Spinal cord (tissue), 10 donors: Measurements from ENCODE around the gene BICD1. TPM values are rescaled to one million over a fixed set of nuclear protein-coding genes. Genes with fewer than 3 reads are reported as not detected.

Experiments used
- DNase-seq, 6 donors: peaks; one replicate each; pipeline versions ENCODE4 v3.0.0 to v3.0.0-alpha.2; 2013 to 2015; ENCODE audit warnings: low spot score in 6 of 6, low read depth in 4 of 6
- H3K27ac ChIP-seq: one replicate; pipeline ENCODE4 v1.5.1; 2013; ENCODE audit warnings: low read depth, low read length, control low read depth
- H3K27me3 ChIP-seq: one replicate; pipeline ENCODE4 v1.6.1; 2013; ENCODE audit warnings: low read length; ENCODE audit not compliant: control insufficient read depth, insufficient read depth
- H3K36me3 ChIP-seq: one replicate; pipeline ENCODE4 v1.6.1; 2013; ENCODE audit warnings: low read length; ENCODE audit not compliant: control insufficient read depth, insufficient read depth
- H3K4me1 ChIP-seq: one replicate; pipeline ENCODE4 v1.6.1; 2013; ENCODE audit warnings: low read length; ENCODE audit not compliant: control insufficient read depth, insufficient read depth
- H3K4me3 ChIP-seq: one replicate; pipeline ENCODE4 v1.5.1; 2013; ENCODE audit warnings: low read depth, low read length, control low read depth
- H3K9me3 ChIP-seq: one replicate; pipeline ENCODE4 v1.6.1; 2013; ENCODE audit warnings: low read length; ENCODE audit not compliant: control insufficient read depth, insufficient read depth
- WGBS: methylation state at CpG from one replicate; pipeline ENCODE4 v1.1.5; 2013; ENCODE audit warnings: missing lambda C conversion rate; ENCODE audit not compliant: insufficient coverage; 5-methylcytosine and 5-hydroxymethylcytosine counted together
- polyA plus RNA-seq, 2 donors: library from polyadenylated mRNA; unstranded; fragments of 120-200 nt; gene quantifications; one replicate each; pipeline ENCODE4 v1.2.1, GENCODE V29; 2013; ENCODE audit not compliant: insufficient read length in 2 of 2
- total RNA-seq, 2 donors: library from RNA; depleted of rRNA in 1 of 2; stranded (reverse); fragments of 120-200 nt in 1 of 2; fragments of >200 nt in 1 of 2; gene quantifications; one replicate each; pipeline versions ENCODE4 v1.2.3 to v1.2.4, GENCODE V29; 2013 to 2014
- donor health status: healthy.

The BICD1 gene
- total and polyA plus RNA-seq, 4 donors: 19.5 to 51.0 (median 28.6) TPM

DNA sequence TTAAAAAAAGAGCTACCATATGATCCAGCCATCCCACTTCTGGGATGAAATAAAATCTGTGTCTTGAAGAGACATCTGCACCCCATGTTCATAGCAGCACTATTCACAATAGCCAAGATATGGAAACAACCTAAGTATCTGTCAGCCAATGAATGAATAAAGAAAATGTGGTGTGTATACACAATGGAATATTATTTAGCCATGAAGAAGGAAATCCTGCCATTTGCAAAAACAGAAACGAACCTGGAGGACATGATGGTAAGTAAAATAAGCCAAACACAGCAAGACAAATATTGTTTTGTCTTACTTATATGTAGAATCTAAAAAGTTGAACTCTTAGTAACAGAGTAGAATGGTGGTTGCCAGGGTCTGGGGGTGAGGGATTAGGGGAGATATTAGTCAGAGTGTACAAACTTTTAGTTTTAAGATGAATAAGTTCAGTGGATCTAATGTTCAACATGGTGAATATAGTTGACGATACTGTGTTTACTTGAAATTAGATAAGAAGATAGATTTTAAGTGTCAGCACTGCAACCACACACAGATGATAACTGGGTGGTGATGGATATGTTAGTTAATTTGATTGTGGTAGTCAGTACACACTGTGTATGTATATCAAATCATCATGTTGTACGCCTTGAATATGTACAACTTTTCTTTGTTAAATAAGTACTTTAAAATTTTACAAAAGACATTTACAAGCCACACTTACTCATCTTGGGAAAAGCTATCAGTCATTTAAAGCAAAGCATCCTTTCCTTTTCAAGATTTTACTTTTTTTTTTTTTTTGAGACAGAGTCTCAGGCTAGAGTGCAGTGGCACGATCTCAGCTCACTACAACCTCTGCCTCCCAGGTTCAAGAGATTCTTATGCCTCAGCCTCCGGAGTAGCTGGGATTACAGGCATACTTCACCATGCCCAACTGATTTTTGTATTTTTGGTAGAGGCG, 89.9 kb downstream of the BICD1 start:
- Histone ChIP-seq H3K27ac (no peak overlapping the region), H3K4me1 (no peaks in the 10 kb centered on the region), H3K27me3 (no peaks in the 10 kb centered on the region), H3K36me3 (no peaks in the 10 kb centered on the region), H3K9me3 (peaks cover 2% of the 10 kb centered on the region), H3K4me3 (no peak overlapping the region)
- WGBS: 100% methylated on average over 1 of the region's 6 CpGs
- no peak for DNase-seq

DNA sequence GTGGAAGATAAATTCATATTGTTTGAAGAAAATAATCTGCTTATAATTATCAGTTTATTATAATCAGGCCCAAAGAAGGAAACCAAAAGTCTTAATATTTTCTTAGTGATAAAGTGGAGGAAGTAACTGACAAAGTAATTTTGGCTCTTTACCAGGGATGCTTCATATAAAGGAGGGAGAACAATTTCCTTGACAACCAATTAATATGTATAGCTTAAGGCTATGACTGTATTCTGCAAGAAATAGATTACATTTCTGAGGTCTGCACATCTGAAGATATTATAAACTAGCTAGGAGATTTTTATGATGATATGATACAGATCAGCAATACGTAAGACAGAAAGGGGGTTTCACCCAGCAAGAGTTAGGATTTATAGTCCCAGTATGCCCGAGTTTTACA, 90.8 kb downstream of the BICD1 start:
- Histone ChIP-seq H3K27ac (no peak overlapping the region), H3K36me3 (no peaks in the 10 kb centered on the region), H3K9me3 (peaks cover 2% of the 10 kb centered on the region), H3K4me1 (no peaks in the 10 kb centered on the region), H3K4me3 (no peak overlapping the region), H3K27me3 (no peaks in the 10 kb centered on the region)
- no CpG with 5 or more reads among the region's 2 CpGs for WGBS
- no peak for DNase-seq

- 100% methylated on average over 2 of the region's 2 CpGs for WGBS
Observed at GRCh38 chr12:32198555-32198954, 91.9 kb downstream of the BICD1 start.

GRCh38 chr12:32201096-32201495, 94.4 kb downstream of the BICD1 start:
- WGBS: no CpG with 5 or more reads among the region's 2 CpGs
- Histone ChIP-seq H3K4me1 (no peaks in the 10 kb centered on the region), H3K27me3 (no peaks in the 10 kb centered on the region), H3K36me3 (no peaks in the 10 kb centered on the region), H3K27ac (peak overlapping the region; percentile 43), H3K9me3 (no peaks in the 10 kb centered on the region), H3K4me3 (no peak overlapping the region)
- DNase-seq: peak in 1 of 6 donors; percentile 54

More at GRCh38 chr12:32198555-32198954, 91.9 kb downstream of the BICD1 start:
- Histone ChIP-seq H3K27ac (no peak overlapping the region), H3K36me3 (no peaks in the 10 kb centered on the region), H3K4me1 (no peaks in the 10 kb centered on the region), H3K27me3 (no peaks in the 10 kb centered on the region), H3K9me3 (peaks cover 2% of the 10 kb centered on the region), H3K4me3 (no peak overlapping the region)
- no peak for DNase-seq

- WGBS: 69% methylated on average over 1 of the region's 1 CpG
- no peak overlapping the region for H3K27ac ChIP-seq
- H3K4me1 ChIP-seq: no peaks in the 10 kb centered on the region
- H3K9me3 ChIP-seq: no peaks in the 10 kb centered on the region
- H3K36me3 ChIP-seq: no peaks in the 10 kb centered on the region
- no peak overlapping the region for H3K4me3 ChIP-seq
- DNase-seq: peak in 2 of 6 donors; percentile 57 to 90
- no peaks in the 10 kb centered on the region for H3K27me3 ChIP-seq
Observed at GRCh38 chr12:32201976-32202375, 95.3 kb downstream of the BICD1 start.

GRCh38 chr12:32205731-32206130, 99.1 kb downstream of the BICD1 start:
- WGBS: no CpG with 5 or more reads among the region's 3 CpGs
- no peaks in the 10 kb centered on the region for H3K9me3 ChIP-seq
- no peaks in the 10 kb centered on the region for H3K27me3 ChIP-seq
- DNase-seq: no peak
- H3K4me3 ChIP-seq: no peak overlapping the region
- H3K4me1 ChIP-seq: no peaks in the 10 kb centered on the region
- H3K27ac ChIP-seq: no peak overlapping the region
- no peaks in the 10 kb centered on the region for H3K36me3 ChIP-seq

DNA sequence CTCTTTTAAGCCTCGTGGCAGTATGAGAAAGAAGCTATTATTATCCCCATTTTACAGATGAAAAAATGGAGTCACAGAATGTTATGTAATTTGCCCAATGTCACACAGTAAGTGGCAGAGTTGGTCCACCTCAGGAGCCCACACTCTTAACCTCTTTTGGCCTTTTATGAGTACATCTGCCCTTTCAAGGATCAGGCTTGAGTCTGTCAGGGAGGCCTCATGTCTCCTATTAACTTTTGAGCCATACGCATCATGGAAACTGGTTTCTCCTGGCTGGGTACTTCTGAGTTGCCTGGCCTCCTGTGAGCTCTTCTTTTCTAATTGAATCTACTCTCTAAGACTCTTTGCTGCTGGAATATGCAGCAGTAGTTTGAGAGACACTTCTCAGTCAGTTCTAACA, 101.7 kb downstream of the BICD1 start:
- Histone ChIP-seq H3K4me1 (no peaks in the 10 kb centered on the region), H3K36me3 (no peaks in the 10 kb centered on the region), H3K27ac (no peak overlapping the region), H3K9me3 (no peaks in the 10 kb centered on the region), H3K27me3 (no peaks in the 10 kb centered on the region), H3K4me3 (no peak overlapping the region)
- no peak for DNase-seq
- no CpG with 5 or more reads among the region's 2 CpGs for WGBS

- H3K27me3 ChIP-seq: no peaks in the 10 kb centered on the region
- H3K9me3 ChIP-seq: no peaks in the 10 kb centered on the region
- DNase-seq: peak in 2 of 6 donors; percentile 12 to 41
- no peak overlapping the region for H3K27ac ChIP-seq
- H3K4me1 ChIP-seq: no peaks in the 10 kb centered on the region
- no peak overlapping the region for H3K4me3 ChIP-seq
- H3K36me3 ChIP-seq: no peaks in the 10 kb centered on the region
- WGBS: 44% methylated on average over 2 of the region's 2 CpGs
Observed at GRCh38 chr12:32211066-32211899, 104.6 kb downstream of the BICD1 start.

DNA sequence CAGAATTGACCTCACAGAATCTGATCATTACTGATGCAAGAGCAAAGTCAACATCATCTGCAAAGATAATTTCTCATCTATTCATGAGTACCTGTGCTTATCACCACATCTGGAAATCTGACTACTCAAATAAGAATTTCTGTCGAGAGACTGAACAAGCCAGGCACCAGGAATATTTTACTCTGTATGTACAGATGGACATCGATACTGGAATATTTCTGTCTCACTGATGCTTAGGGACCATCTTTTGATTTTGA, 105.2 kb downstream of the BICD1 start:
- 83% methylated on average over 1 of the region's 2 CpGs for WGBS
- Histone ChIP-seq H3K9me3 (no peaks in the 10 kb centered on the region), H3K27ac (no peak overlapping the region), H3K27me3 (no peaks in the 10 kb centered on the region), H3K4me1 (no peaks in the 10 kb centered on the region), H3K4me3 (no peak overlapping the region), H3K36me3 (no peaks in the 10 kb centered on the region)
- DNase-seq: no peak
